GM18868 (cell line): ENCODE results near the gene INPP4B.

Experiments
- ATAC-seq: cut with Tn5 transposase; IDR thresholded peaks from one replicate; pipeline ENCODE4 v1.9.1; 2021; ENCODE audit warnings: mild to moderate bottlenecking, moderate library complexity; ENCODE audit not compliant: unreplicated experiment

The INPP4B gene

GRCh38 chr4:142485452-142485851 is 360.6 kb downstream of the INPP4B start:
- ATAC-seq: no peak

GRCh38 chr4:142480244-142480643 is 365.9 kb downstream of the INPP4B start:
- no peak for ATAC-seq

GRCh38 chr4:142475663-142476062 is 370.4 kb downstream of the INPP4B start:
- ATAC-seq: no peak

GRCh38 chr4:142474398-142475087 is 371.6 kb downstream of the INPP4B start:
- no peak for ATAC-seq

- ATAC-seq: no peak
Measured at GRCh38 chr4:142473960-142474338, 372.2 kb downstream of the INPP4B start.

GRCh38 chr4:142473218-142473959 is 372.7 kb downstream of the INPP4B start:
- no peak for ATAC-seq

- no peak for ATAC-seq
Measured at GRCh38 chr4:142467088-142467487, 379.0 kb downstream of the INPP4B start.

GRCh38 chr4:142465526-142465925 is 380.6 kb downstream of the INPP4B start:
- no peak for ATAC-seq

GRCh38 chr4:142463206-142463605 is 382.9 kb downstream of the INPP4B start:
- ATAC-seq: no peak

GRCh38 chr4:142452161-142452855 is 393.8 kb downstream of the INPP4B start:
- ATAC-seq: no peak

GRCh38 chr4:142449771-142450373 is 396.2 kb downstream of the INPP4B start:
- ATAC-seq: no peak

- no peak for ATAC-seq
Measured at GRCh38 chr4:142447009-142447408, 399.1 kb downstream of the INPP4B start.

- no peak for ATAC-seq
Measured at GRCh38 chr4:142443469-142443868, 402.6 kb downstream of the INPP4B start.

- ATAC-seq: no peak
Measured at GRCh38 chr4:142440093-142440492, 406.0 kb downstream of the INPP4B start.

GRCh38 chr4:142435599-142436235 is 410.4 kb downstream of the INPP4B start:
- no peak for ATAC-seq

- ATAC-seq: no peak
Measured at GRCh38 chr4:142434519-142435224, 411.4 kb downstream of the INPP4B start.

GRCh38 chr4:142428715-142429114 is 417.4 kb downstream of the INPP4B start:
- no peak for ATAC-seq

GRCh38 chr4:142427456-142427855 is 418.6 kb downstream of the INPP4B start:
- ATAC-seq: no peak

- ATAC-seq: no peak
Measured at GRCh38 chr4:142423861-142424260, 422.2 kb downstream of the INPP4B start.

GRCh38 chr4:142420311-142421095 is 425.6 kb downstream of the INPP4B start:
- ATAC-seq: no peak
